Fibroblast of the conjunctiva (primary cell): ENCODE results near the gene PRR5L.
"Not testable (repeated sequence)": the region's sequence is repeated elsewhere in the genome, so short reads cannot be mapped to it uniquely, and the experiment has no call there.

Experiments used
- DNase-seq: peaks from one replicate; pipeline ENCODE4 v3.0.0-alpha.2; 2010; ENCODE audit warnings: low read depth

The PRR5L gene

GRCh38 chr11:36500315-36500721 lies 204.2 kb downstream of the PRR5L start:
- peak; percentile 65 for DNase-seq

- DNase-seq = no peak
Measured at GRCh38 chr11:36501236-36501635, 205.1 kb downstream of the PRR5L start.

GRCh38 chr11:36507824-36508489 lies 211.9 kb downstream of the PRR5L start:
- no peak for DNase-seq

GRCh38 chr11:36508743-36509142 lies 212.7 kb downstream of the PRR5L start:
- no peak for DNase-seq

- DNase-seq = no peak
Measured at GRCh38 chr11:36509201-36509639, 213.1 kb downstream of the PRR5L start.

GRCh38 chr11:36509694-36510593 lies 213.9 kb downstream of the PRR5L start, which contains the start of gene TRAF6:
Gene TRAF6 (minus strand): TSS chr11:36510272. CDS start chr11:36501515, 8,757 bp downstream.
- DNase-seq = peak; percentile 48

- no peak for DNase-seq
Measured at GRCh38 chr11:36510594-36510942, 214.5 kb downstream of the PRR5L start.

- DNase-seq = not testable (repeated sequence)
Measured at GRCh38 chr11:36511062-36511461, 215.0 kb downstream of the PRR5L start.

- DNase-seq = no peak
Measured at GRCh38 chr11:36512016-36512415, 215.9 kb downstream of the PRR5L start.

GRCh38 chr11:36513965-36514364 lies 217.9 kb downstream of the PRR5L start:
- no peak for DNase-seq
